ENCODE data around the gene ARHGAP26.
"Not testable (repeated sequence)": the region's sequence is repeated elsewhere in the genome, so short reads cannot be mapped to it uniquely, and the experiment has no call there.

Gene ARHGAP26

GRCh38 chr5:142908659-142909058 is 138.5 kb downstream of the ARHGAP26 start:
- DNase-seq (ENCODE audit: low spot score), result no peak

- DNase-seq (ENCODE audit: low spot score), result no peak
Measured at GRCh38 chr5:142910128-142910527, 140.0 kb downstream of the ARHGAP26 start.

- no peak for DNase-seq (ENCODE audit: low spot score)
Measured at GRCh38 chr5:142911170-142911569, 141.0 kb downstream of the ARHGAP26 start.

GRCh38 chr5:142911775-142912174 is 141.6 kb downstream of the ARHGAP26 start:
- DNase-seq (ENCODE audit: low spot score), result no peak

- no peak for DNase-seq (ENCODE audit: low spot score)
Measured at GRCh38 chr5:142913728-142914338, 143.7 kb downstream of the ARHGAP26 start.

GRCh38 chr5:142915038-142915437 is 144.9 kb downstream of the ARHGAP26 start:
- no peak for DNase-seq (ENCODE audit: low spot score)

GRCh38 chr5:142915813-142916424 is 145.7 kb downstream of the ARHGAP26 start:
- DNase-seq (ENCODE audit: low spot score), result peak; percentile 64

GRCh38 chr5:142918959-142919635 is 148.9 kb downstream of the ARHGAP26 start:
- no peak for DNase-seq (ENCODE audit: low spot score)

- no peak for DNase-seq (ENCODE audit: low spot score)
Measured at GRCh38 chr5:142920849-142921612, 150.9 kb downstream of the ARHGAP26 start.

- DNase-seq (ENCODE audit: low spot score), result no peak
Measured at GRCh38 chr5:142922223-142922952, 152.2 kb downstream of the ARHGAP26 start.

GRCh38 chr5:142924135-142924883 is 154.1 kb downstream of the ARHGAP26 start:
- no peak for DNase-seq (ENCODE audit: low spot score)

- DNase-seq (ENCODE audit: low spot score), result no peak
Measured at GRCh38 chr5:142925795-142926194, 155.6 kb downstream of the ARHGAP26 start.

GRCh38 chr5:142926549-142926948 is 156.4 kb downstream of the ARHGAP26 start:
- DNase-seq (ENCODE audit: low spot score), result no peak

- DNase-seq (ENCODE audit: low spot score), result not testable (repeated sequence)
Measured at GRCh38 chr5:142928999-142929398, 158.8 kb downstream of the ARHGAP26 start.

GRCh38 chr5:142929587-142929986 is 159.4 kb downstream of the ARHGAP26 start:
- no peak for DNase-seq (ENCODE audit: low spot score)

GRCh38 chr5:142930395-142931110 is 160.4 kb downstream of the ARHGAP26 start:
- DNase-seq (ENCODE audit: low spot score), result no peak

- no peak for DNase-seq (ENCODE audit: low spot score)
Measured at GRCh38 chr5:142931896-142932686, 161.9 kb downstream of the ARHGAP26 start.

- no peak for DNase-seq (ENCODE audit: low spot score)
Measured at GRCh38 chr5:142934051-142934762, 164.0 kb downstream of the ARHGAP26 start.

GRCh38 chr5:142935014-142935413 is 164.8 kb downstream of the ARHGAP26 start:
- no peak for DNase-seq (ENCODE audit: low spot score)

All from HuH-7 (cell line).